MM.1S (cell line): ENCODE data around the gene GCM1.

Source experiments
- DNase-seq: peaks from one replicate; pipeline ENCODE4 v3.0.0-alpha.2; 2015
- H2AFZ ChIP-seq: fragments of 300-600 bp; sonication (generic); 2 replicates; pipeline ENCODE4 v1.6.0; 2016; ENCODE audit warnings: antibody characterized with exemption, low read length
- H3F3A ChIP-seq: fragments of 300-600 bp; sonication (generic); 2 replicates; pipeline ENCODE4 v1.6.1; 2016; ENCODE audit warnings: mild to moderate bottlenecking, antibody characterized with exemption, low read length, moderate library complexity, mixed read lengths; ENCODE audit not compliant: insufficient read depth
- H3K27ac ChIP-seq: fragments of 300-600 bp; sonication (generic); 2 replicates; pipeline ENCODE4 v1.5.1; 2016; ENCODE audit warnings: mild to moderate bottlenecking, low read length
- H3K27me3 ChIP-seq: fragments of 300-600 bp; sonication (generic); replicated peaks from 2 replicates; pipeline ENCODE4 v1.6.0; 2016; ENCODE audit warnings: low read length; ENCODE audit not compliant: insufficient read depth
- H3K36me3 ChIP-seq: fragments of 300-600 bp; sonication (generic); replicated peaks from 2 replicates; pipeline ENCODE4 v1.6.1; 2016; ENCODE audit warnings: mild to moderate bottlenecking, low read length, mixed read lengths; ENCODE audit not compliant: insufficient read depth
- H3K4me1 ChIP-seq: fragments of 300-600 bp; sonication (generic); 2 replicates; pipeline ENCODE4 v1.6.1; 2016; ENCODE audit warnings: low read length, mixed read lengths
- H3K4me2 ChIP-seq: fragments of 300-600 bp; sonication (generic); 2 replicates; pipeline ENCODE4 v1.6.0; 2016; ENCODE audit warnings: low read depth, low read length
- H3K4me3 ChIP-seq: fragments of 300-600 bp; sonication (generic); 2 replicates; pipeline ENCODE4 v1.5.1; 2016; ENCODE audit warnings: low read length, mixed read lengths
- H3K79me2 ChIP-seq: fragments of 300-600 bp; sonication (generic); 2 replicates; pipeline ENCODE4 v1.6.1; 2016; ENCODE audit warnings: mixed run types, low read length, mixed read lengths
- H3K9ac ChIP-seq: fragments of 300-600 bp; sonication (generic); 2 replicates; pipeline ENCODE4 v1.6.1; 2016; ENCODE audit warnings: low read length, mixed read lengths
- H3K9me2 ChIP-seq: fragments of 300-600 bp; sonication (generic); replicated peaks from 2 replicates; pipeline ENCODE4 v1.6.1; 2016; ENCODE audit warnings: mild to moderate bottlenecking, low read length, mixed read lengths; ENCODE audit not compliant: insufficient read depth
- H3K9me3 ChIP-seq: fragments of 300-600 bp; sonication (generic); replicated peaks from 2 replicates; pipeline ENCODE4 v1.6.1; 2016; ENCODE audit warnings: mild to moderate bottlenecking, low read length, mixed read lengths; ENCODE audit not compliant: insufficient read depth
- H4K20me1 ChIP-seq: fragments of 300-600 bp; sonication (generic); 2 replicates; pipeline ENCODE4 v1.6.1; 2016; ENCODE audit warnings: mild to moderate bottlenecking, low read length, moderate library complexity, mixed read lengths; ENCODE audit not compliant: insufficient read depth
- EZH2 ChIP-seq: fragments of 300-600 bp; sonication (generic); optimal IDR thresholded peaks from 2 replicates; pipeline ENCODE3; 2017; ENCODE audit warnings: low read depth, mild to moderate bottlenecking, antibody characterized with exemption, low read length, mixed read lengths
- EZH2phosphoT487 ChIP-seq: fragments of 300-600 bp; sonication (generic); IDR thresholded peaks from 2 replicates; pipeline ENCODE4 v1.6.1; 2018; ENCODE audit warnings: antibody characterized with exemption, low read length
- TF ChIP-seq, protein P1 (sequence below): fragments of 300-600 bp; sonication (generic); IDR thresholded peaks from 2 replicates; pipeline ENCODE4 v1.5.1; 2016; ENCODE audit warnings: antibody characterized with exemption, low read length, mixed read lengths

Gene GCM1

DNA sequence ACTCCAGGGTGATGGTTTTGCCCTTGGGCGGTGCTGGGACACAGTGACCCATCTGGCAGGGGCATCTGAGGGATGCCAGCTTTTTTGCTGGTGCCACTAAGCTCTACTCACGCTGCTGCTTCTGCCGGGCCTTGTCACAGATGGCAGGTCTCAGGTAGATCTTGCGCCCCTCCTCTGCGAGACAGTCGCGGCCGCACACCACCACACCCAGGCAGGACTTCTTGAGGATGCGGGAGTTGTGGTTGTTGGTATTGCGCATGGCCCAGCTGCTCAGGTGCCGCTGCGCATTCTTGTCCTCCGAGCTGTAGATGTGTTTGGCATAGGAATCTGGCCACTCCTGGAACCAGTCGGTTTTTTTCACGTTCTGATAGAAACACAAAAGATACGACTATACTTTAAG lies 14.7 kb downstream of the GCM1 start:
- Histone ChIP-seq H3K4me3 (no peak overlapping the region), H3K27ac (no peak overlapping the region), H2AFZ (no peak overlapping the region), H4K20me1 (no peaks in the 10 kb centered on the region), H3K9me2 (no peaks in the 10 kb centered on the region), H3K4me1 (no peaks in the 10 kb centered on the region), H3K27me3 (no peaks in the 10 kb centered on the region), H3K9me3 (no peaks in the 10 kb centered on the region), H3K36me3 (no peaks in the 10 kb centered on the region), H3F3A (no peaks in the 10 kb centered on the region), H3K4me2 (no peak overlapping the region), H3K79me2 (no peaks in the 10 kb centered on the region), H3K9ac (no peak overlapping the region)
- DNase-seq: no peak
- TF ChIP-seq, protein P1, sequence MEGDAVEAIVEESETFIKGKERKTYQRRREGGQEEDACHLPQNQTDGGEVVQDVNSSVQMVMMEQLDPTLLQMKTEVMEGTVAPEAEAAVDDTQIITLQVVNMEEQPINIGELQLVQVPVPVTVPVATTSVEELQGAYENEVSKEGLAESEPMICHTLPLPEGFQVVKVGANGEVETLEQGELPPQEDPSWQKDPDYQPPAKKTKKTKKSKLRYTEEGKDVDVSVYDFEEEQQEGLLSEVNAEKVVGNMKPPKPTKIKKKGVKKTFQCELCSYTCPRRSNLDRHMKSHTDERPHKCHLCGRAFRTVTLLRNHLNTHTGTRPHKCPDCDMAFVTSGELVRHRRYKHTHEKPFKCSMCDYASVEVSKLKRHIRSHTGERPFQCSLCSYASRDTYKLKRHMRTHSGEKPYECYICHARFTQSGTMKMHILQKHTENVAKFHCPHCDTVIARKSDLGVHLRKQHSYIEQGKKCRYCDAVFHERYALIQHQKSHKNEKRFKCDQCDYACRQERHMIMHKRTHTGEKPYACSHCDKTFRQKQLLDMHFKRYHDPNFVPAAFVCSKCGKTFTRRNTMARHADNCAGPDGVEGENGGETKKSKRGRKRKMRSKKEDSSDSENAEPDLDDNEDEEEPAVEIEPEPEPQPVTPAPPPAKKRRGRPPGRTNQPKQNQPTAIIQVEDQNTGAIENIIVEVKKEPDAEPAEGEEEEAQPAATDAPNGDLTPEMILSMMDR: no peak
- TF ChIP-seq EZH2phosphoT487 (no peak), EZH2 (no peak)

DNA sequence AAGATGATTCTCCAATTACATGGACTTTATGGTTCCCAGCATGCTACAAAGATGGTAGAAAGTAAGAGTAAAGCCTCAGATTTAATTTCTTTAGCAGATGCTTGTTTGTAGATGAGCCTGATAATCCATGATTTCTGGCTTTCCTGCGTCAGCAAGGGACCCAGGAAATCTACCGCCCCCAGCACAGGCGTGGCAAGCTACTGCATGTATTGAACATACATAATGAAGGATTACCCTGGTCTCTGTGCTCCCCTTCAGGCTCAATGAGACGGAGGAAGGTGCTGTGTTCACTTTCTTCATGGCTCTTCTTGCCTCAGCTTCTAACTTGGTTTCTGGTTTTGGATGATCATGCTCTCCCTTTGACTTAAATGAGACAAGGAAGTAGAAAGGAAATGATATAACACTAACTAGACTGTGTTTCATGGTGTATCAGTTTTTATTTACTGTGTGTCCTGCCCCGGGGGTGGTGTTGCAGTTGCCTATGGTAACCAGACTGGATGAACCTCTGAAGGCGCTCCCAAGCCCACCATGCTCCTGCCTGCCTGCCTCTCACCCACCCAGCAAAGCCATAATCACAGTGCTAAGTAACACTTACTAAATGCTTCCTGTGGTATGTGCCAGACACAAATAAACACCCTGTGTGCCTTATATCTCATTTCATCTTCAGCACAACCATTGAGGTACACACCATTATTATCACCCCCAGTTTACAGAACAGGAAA lies 17.9 kb downstream of the GCM1 start:
- Histone ChIP-seq H3K27me3 (no peaks in the 10 kb centered on the region), H3K9me3 (no peaks in the 10 kb centered on the region), H3K9ac (no peak overlapping the region), H4K20me1 (no peaks in the 10 kb centered on the region), H3K4me3 (no peak overlapping the region), H3K4me1 (no peaks in the 10 kb centered on the region), H3K36me3 (no peaks in the 10 kb centered on the region), H3K27ac (no peak overlapping the region), H2AFZ (no peak overlapping the region), H3K4me2 (no peak overlapping the region), H3F3A (no peaks in the 10 kb centered on the region), H3K79me2 (no peaks in the 10 kb centered on the region), H3K9me2 (no peaks in the 10 kb centered on the region)
- TF ChIP-seq EZH2phosphoT487 (no peak), EZH2 (no peak)
- TF ChIP-seq, protein P1: no peak
- DNase-seq: no peak

DNA sequence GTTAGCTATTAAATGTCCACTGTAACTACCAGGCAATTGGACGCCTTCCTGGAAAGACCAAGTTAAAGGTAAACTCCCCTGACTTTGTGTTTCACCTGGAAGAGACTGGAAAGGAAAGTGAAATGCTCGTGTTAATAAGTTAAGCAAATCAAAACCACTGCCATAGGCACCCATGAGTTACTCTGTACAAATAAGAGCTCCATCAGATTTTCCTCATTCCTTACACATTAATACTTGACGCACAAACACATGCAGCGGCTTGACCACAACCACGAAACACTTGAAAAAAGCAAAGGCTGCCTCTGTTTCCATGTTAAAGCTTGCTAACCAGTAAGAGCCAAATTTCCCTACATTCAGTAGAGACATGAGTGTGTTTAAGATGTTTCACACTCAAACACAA lies 19.8 kb downstream of the GCM1 start:
- Histone ChIP-seq H3K27me3 (no peaks in the 10 kb centered on the region), H3K4me3 (no peak overlapping the region), H3K9me2 (no peaks in the 10 kb centered on the region), H3K9ac (no peak overlapping the region), H3K36me3 (no peaks in the 10 kb centered on the region), H3K79me2 (no peaks in the 10 kb centered on the region), H3K27ac (no peak overlapping the region), H4K20me1 (no peaks in the 10 kb centered on the region), H3K4me2 (no peak overlapping the region), H2AFZ (no peak overlapping the region), H3K4me1 (no peaks in the 10 kb centered on the region), H3K9me3 (no peaks in the 10 kb centered on the region), H3F3A (no peaks in the 10 kb centered on the region)
- DNase-seq: no peak
- no peak for TF ChIP-seq EZH2
- TF ChIP-seq EZH2phosphoT487: no peak
- TF ChIP-seq, protein P1: no peak
